Kidney epithelial cell (primary cell): ENCODE results near the gene PPIL4. TPM values are rescaled to one million over a fixed set of nuclear protein-coding genes. Genes with fewer than 3 reads are reported as not detected.

ENCODE experiments used
- DNase-seq: peaks from one replicate; pipeline ENCODE4 v3.0.0-alpha.2; 2010; ENCODE audit warnings: low read depth
- H3K27me3 ChIP-seq: 2 replicates; pipeline ENCODE4 v1.6.0; 2011; ENCODE audit warnings: low read length; ENCODE audit not compliant: control insufficient read depth, insufficient read depth
- H3K36me3 ChIP-seq: 2 replicates; pipeline ENCODE4 v1.5.1; 2011; ENCODE audit warnings: low read length; ENCODE audit not compliant: control insufficient read depth, insufficient read depth
- H3K4me3 ChIP-seq: 2 replicates; pipeline ENCODE4 v1.5.1; 2011; ENCODE audit warnings: low read depth, mild to moderate bottlenecking, control low read depth, low read length
- CTCF ChIP-seq: IDR thresholded peaks from 2 replicates; pipeline ENCODE4 v1.5.1; 2011; ENCODE audit warnings: mild to moderate bottlenecking, moderate library complexity, low read length, control low read depth, inconsistent platforms; ENCODE audit not compliant: insufficient read depth, poor library complexity, severe bottlenecking
- total RNA-seq: library from RNA; depleted of rRNA; stranded (reverse); fragments of >200 nt; gene quantifications from 2 replicates; pipeline ENCODE4 v1.2.3, GENCODE V29; 2015

The PPIL4 gene
- total RNA-seq, result 26.5 and 34.6 TPM in 2 replicates

- DNase-seq, result peak; percentile 74
- Histone ChIP-seq H3K36me3 (no peaks in the 10 kb centered on the region), H3K4me3 (peak within 1 kb of the TSS; percentile 93), H3K27me3 (no peaks in the 10 kb centered on the region)
- TF ChIP-seq CTCF, result peak; percentile 92
Measured at GRCh38 chr6:149545754-149546471, at the start of gene PPIL4. Gene PPIL4 (minus strand): TSS chr6:149546043. CDS start chr6:149546005, 38 bp downstream.

- Histone ChIP-seq H3K36me3 (no peaks in the 10 kb centered on the region), H3K4me3 (no peak overlapping the region), H3K27me3 (no peaks in the 10 kb centered on the region)
- DNase-seq, result no peak
- no peak for TF ChIP-seq CTCF
Measured at GRCh38 chr6:149593408-149593807, 47.6 kb upstream of the PPIL4 start.

- TF ChIP-seq CTCF, result no peak
- no peak for DNase-seq
- Histone ChIP-seq H3K27me3 (no peaks in the 10 kb centered on the region), H3K36me3 (no peaks in the 10 kb centered on the region), H3K4me3 (no peak overlapping the region)
Measured at GRCh38 chr6:149592983-149593382, 47.1 kb upstream of the PPIL4 start.

GRCh38 chr6:149586149-149586548, 40.3 kb upstream of the PPIL4 start:
- H3K4me3 ChIP-seq, result no peak overlapping the region
- peaks cover 2% of the 10 kb centered on the region for H3K36me3 ChIP-seq
- no peak for DNase-seq
- no peaks in the 10 kb centered on the region for H3K27me3 ChIP-seq
- no peak for TF ChIP-seq CTCF

- Histone ChIP-seq H3K4me3 (no peak overlapping the region), H3K36me3 (peaks cover 2% of the 10 kb centered on the region), H3K27me3 (no peaks in the 10 kb centered on the region)
- DNase-seq, result no peak
- no peak for TF ChIP-seq CTCF
Measured at GRCh38 chr6:149581349-149581748, 35.5 kb upstream of the PPIL4 start.

- Histone ChIP-seq H3K36me3 (peaks cover 2% of the 10 kb centered on the region), H3K27me3 (no peaks in the 10 kb centered on the region), H3K4me3 (no peak overlapping the region)
- no peak for TF ChIP-seq CTCF
- no peak for DNase-seq
Measured at GRCh38 chr6:149580880-149581279, 35.0 kb upstream of the PPIL4 start.
